Measurements from ENCODE around the gene HOXA11. TPM values are rescaled to one million over a fixed set of nuclear protein-coding genes. Genes with fewer than 3 reads are reported as not detected.

Gene HOXA11
- polyA plus RNA-seq, 3 donors, result 0.41 to 4.3 TPM; not detected in 1

DNA sequence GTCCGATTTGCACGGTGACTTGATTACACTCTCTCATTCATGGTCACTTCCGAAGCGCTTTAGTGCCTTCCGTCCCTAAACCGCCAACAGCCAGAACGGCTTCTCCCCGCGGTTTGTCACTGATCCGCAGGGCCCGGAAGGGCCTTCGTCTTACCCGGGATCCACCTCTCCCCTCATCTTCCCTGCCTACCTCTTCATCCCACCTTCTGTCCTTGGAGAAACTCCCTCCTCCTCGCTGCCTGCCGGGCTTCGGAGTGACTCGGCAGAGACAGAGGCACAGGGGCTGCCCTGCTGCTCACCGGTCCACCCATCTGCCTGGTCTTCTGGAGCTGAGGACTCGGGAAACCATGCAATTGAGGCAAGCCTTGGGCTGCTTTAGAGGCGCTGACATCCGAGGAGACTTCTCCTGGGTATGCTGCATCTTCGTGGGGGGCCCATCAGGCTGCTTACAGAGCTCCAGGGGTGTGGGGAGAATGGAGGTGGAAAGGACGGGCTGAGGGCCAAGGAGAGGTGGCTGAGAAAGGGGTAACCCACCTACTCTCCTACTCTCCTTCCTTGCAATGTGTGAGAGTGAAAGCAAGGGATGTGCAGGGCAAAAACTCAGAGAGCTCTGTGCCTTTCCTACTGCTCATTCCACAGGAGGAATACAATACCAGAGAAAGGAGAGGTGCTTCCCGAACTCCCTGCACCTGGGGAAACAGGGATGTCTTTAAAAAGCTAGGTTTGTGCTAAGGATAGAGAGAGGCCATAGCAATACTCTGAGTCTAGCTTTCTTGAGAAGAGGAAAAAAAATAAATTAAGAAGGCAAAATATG lies 1.0 kb upstream of the HOXA11 start:
- 5 to 16% (median 9%) methylated on average over 24 of the region's 24 CpGs for WGBS, 3 donors
- H3K27ac ChIP-seq (ENCODE audit: low read depth, low read length), result no peak overlapping the region

DNA sequence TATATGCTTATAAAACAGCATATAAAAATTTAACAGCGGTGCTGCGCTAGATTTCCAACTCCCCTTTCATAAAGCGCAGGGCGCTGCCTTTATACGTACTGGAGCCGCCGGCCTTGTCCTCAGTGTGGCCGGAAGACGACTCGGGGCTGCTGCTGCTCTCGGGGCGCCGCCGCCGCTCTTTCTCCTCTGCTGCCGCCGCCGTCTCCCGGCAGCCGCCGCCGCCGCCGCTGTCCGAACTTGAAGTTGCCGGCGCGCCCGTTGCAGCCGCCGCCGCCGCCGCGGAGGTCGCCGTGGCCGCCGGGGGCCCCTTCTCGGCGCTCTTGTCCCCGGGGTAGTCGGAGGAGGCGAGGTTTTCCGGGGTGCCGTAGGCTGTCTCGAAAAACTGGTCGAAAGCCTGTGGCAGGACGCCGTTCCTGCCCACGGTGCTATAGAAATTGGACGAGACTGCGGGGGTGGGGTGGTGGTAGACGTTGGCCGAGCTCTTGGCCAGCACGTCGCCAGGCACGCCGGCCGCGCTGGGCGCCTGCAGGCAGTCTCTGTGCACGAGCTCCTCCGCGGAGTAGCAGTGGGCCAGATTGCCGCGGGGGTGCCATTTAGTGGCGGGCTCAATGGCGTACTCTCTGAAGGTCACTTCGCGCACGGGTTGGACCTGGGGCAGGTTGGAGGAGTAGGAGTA lies 557 bp downstream of the HOXA11 start:
- WGBS, 3 donors, result 2 to 5% (median 3%) methylated on average over 62 to 72 of the region's 72 CpGs
- no peak overlapping the region for H3K27ac ChIP-seq (ENCODE audit: low read depth, low read length)

DNA sequence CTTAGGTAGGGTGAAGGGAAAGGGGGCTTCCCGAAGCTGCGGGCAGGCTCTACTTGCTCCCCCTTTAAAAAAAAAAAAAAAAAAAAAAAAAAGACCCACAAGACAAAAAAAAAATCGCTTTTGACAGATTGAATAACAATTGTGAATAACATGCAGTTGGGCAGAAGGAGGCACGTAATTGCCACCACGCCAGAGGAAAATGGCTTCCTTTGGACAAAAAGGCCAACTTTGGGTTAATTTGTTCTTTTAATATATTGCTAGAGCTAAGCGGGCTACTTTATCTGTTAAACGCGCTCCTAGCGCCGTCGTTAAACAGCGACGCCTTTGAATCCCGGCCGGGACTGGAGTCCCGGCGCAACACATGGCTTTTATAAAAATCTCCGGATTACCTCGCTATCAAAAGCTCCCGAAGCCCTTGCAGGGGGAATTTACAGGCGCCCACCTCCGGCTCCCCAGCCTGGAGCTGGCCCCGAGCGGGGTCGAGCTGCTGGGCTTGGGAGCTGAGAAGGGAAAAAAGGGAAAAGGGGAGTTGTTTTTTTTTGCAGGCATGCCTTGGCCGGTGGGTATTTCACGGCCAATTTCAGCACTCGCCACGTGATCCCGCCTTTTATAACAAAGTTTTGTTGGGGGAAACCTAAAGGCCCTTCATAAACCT lies 1.2 kb downstream of the HOXA11 start:
- no peak overlapping the region for H3K27ac ChIP-seq (ENCODE audit: low read depth, low read length)
- 4 to 6% (median 6%) methylated on average over 30 of the region's 30 CpGs for WGBS, 3 donors

DNA sequence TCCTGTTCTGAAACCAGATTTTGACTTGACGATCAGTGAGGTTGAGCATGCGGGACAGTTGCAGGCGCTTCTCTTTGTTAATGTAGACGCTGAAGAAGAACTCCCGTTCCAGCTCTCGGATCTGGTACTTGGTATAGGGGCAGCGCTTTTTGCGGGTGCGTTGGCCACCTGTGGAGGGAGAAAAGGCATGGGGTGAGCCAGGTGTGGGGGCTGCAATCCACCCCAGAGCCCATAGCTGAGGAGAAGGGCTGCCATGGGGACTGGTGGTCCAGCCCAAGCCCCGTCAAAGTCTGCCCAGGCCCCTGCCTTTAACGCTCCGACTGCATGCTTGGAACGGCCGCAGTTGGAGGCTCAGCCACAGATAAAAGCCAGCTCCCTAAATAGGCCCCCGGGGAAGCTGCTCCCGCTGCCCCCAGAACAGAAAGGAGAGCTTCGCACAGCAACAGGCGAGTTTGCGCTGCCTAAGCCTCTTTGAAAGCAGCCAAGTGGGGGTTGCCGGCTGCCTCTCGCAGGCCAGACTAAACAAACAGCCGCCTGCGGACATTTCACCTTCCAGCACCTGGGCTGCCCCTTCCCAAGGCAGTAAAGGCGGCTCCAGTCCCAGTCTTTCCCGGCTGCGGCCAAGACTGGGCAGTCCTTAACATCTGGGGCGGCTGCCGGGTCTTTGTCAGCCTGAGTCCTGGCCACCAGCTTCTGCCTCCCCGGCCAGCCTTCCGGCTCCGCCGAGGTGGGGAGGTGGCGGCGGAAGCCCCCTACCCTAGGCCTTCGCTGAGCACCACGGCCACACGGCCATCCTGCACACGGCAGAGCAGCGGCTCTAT lies 2.0 kb downstream of the HOXA11 start:
- H3K27ac ChIP-seq (ENCODE audit: low read depth, low read length), result no peak overlapping the region
- WGBS, 3 donors, result 8 to 16% (median 16%) methylated on average over 37 to 39 of the region's 39 CpGs

DNA sequence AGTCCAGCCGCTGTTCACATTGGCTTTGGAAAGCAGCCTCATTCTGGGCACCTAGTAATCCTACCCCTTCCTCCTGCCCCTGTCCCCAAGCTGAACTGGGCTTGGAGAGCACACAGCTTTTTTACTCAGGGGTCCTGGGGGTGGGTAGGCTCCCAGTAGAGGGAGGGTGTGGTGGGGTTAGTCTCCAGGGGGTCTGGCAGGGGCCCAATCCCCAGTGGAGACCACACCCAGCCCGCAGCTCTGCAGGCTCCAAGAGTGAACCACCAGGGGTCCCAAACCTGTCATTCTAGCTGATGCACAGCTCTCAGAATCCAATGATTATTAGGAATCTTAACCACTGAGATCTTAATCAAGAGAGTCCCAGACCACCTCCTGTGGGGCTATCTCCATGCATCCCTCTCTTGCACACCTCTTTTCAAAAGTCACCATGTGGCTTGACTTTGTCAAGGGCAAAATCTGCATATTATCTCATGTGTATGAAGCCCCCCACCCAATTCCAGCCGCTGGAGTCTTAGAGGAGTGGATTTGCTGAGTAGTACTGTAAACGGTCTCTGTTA lies 2.7 kb downstream of the HOXA11 start:
- H3K27ac ChIP-seq (ENCODE audit: low read depth, low read length), result no peak overlapping the region
- WGBS, 3 donors, result 26 to 57% (median 44%) methylated on average over 4 of the region's 4 CpGs

DNA sequence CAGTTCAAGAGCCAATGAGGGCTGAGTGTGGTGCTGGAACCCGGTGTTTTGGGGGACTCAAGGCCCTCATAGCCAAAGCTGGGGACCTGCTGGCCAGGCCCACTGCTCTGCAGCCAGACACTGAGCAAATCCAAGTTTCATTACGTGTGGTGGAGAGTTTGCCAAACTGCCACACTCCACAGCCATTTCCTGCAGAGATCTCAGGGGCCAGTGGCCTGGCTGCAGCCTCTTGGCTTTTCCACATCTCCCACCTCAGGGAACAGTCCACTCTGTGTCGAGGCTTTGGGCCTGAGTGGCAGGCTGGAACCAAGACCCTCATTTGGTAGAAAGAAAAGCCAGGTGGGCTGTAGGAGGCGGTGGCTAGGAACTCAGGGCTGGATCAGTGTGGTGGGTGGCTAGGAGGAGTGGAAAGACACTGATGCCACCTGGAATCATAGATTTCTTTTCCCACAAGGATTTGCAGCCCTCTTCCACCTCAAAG lies 3.2 kb downstream of the HOXA11 start:
- H3K27ac ChIP-seq (ENCODE audit: low read depth, low read length), result no peak overlapping the region
- WGBS, 3 donors, result 47 to 73% (median 63%) methylated on average over 4 of the region's 4 CpGs

DNA sequence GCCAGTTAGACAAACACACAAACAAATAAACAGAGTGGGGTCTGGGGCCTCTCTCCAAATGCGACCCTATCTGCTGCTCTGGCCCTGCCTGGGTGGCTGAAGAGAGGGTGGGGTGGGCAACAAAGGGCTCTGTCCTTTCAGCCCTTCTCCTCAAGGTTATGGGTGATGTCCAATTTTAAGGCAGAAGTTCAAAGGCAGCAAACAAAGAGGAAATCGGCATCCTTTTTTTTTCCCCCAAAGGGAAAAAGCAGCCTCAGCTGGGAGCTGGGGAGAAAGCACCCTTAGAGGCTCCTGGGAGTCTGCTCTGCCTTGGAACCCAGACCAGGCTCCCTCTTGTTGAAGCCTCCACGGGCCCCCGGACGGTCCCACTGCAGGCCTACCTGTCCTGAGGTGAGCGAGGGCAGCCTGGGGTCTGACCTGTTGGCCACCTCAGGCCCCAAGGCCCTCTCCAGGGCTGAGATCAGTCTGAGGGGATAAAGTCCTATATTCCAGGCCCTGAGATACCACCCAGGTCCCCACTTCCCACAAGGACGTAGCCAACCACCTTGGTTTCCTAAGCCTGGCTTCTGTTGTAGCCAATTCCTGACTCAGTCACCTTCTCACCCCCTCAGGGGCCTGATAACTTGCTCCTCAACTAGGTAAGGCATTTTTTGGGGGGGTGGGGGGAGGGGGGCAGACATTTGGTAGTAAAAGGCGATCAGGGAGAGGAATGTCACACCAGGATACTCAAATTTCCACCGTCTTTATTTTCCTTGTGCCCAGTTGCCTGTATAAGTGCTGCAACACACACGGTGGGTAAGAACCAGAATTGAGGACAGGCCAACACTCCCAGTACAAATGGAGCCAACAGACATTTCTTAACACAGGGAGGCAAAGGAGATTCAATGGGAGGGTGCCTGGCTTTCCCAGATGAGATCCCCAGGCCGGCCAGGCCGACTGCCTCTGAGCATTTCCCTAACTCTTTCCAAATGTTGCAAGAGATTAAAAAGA lies 4.3 kb downstream of the HOXA11 start:
- no peak overlapping the region for H3K27ac ChIP-seq (ENCODE audit: low read depth, low read length)
- WGBS, 3 donors, result 37 to 73% (median 72%) methylated on average over 12 of the region's 12 CpGs

DNA sequence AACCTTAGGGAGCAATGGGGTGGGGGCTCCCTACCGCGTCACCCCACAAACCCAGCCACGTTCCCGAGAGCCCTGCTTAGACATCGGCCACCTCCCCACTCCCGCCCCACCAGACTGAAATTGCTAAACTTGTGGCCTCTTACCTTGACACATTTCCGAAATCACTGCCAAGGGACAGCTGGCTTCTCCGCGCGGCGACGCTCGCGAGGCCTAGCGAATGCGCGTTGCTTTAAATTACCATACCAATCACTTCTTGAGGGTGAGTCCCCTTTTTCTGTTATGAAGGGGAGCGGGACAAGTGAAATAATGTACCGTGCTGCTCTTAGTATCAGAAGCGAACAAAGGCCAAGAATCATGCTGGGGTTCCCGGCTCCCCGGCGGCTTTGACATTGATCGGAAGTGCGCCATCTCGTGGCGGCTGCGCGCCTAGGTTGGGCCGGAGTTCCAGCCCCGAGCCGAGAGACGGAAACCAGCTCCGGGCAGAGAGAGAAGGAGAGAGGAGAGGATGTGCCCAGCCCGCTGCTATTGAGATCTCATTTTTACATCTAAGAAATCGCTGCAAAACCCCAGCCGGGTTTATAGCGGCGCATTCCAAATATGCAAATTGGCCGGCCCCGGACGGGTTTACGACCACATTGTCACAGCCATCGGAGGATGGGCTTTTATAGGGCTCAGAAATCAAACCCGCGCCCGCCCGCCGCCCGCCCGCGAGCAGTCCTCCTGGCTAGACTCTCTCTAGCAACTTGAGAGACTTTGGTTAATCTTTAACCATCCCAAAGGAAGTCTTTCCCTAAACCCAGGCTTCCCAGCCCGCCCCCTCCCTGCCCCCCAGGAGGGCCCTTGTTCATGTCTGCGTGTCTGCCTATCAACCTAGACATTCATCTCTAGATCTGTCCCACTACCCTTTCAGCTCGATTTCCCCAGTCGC lies 5.3 kb downstream of the HOXA11 start:
- no peak overlapping the region for H3K27ac ChIP-seq (ENCODE audit: low read depth, low read length)
- 6 to 17% (median 12%) methylated on average over 55 to 56 of the region's 56 CpGs for WGBS, 3 donors

DNA sequence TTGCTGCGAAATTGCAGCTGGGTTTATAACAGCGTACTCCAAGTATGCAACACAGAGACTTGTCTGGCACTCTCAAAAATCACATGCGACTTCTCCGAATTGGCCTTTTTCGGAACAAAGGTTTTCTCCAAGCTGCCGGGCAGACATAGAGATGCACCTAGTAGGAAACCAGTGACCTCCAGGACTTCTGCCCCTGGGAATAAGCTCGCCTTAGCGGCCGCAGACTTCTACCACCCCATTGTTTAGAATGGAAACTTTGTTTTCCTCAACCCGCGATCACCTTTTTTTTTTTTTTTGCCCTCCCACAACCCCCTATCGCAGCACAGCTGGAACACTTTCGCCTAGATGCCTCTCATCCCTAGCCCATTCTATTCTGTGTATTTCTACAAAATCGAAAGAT lies 6.0 kb downstream of the HOXA11 start:
- 29 to 63% (median 55%) methylated on average over 14 of the region's 14 CpGs for WGBS, 3 donors
- no peak overlapping the region for H3K27ac ChIP-seq (ENCODE audit: low read depth, low read length)

DNA sequence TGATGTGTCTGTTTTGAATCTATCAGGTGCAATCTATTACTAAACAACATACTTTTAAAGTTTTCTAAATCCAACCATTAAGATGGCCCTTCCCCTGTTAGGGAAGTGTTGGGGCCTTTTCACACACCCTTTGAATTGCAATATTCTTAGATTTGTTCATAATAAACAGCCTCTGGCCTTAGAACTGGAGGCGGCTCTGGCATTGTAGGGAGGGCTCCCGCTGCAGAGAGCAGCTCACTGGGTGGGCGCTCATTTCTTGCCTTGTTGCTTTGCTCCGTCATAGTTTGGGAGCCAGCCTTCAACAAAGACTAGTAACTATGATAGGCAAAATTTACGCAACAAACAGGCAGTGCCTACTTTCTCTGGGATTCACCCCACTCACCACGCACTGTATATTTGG lies 6.7 kb downstream of the HOXA11 start:
- WGBS, 3 donors, result 54 to 94% (median 64%) methylated on average over 6 of the region's 6 CpGs
- no peak overlapping the region for H3K27ac ChIP-seq (ENCODE audit: low read depth, low read length)

DNA sequence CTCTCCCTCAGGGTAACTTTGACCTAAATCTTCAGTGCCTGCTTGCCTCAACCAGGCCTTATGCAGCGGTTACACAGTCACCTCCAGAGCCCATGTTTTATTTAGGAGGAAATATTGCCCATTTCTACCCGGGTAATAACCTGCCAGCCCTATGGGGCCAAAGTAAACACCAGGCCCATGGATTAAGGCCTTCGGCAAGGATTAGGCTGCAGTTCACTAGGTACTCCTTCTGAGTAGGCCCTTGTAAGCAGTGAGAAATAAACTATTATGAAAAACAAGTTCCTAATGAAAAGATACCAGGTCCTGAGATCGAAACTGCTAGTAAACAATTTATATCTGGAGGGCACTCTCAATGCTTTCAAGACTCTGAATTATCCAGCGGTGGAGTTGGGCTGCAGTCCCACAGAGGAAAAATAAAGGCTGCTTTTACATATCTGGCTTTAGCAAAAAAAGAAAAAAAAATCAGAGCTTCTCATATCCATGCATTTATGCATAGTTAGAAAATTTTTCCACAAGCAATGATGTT lies 7.2 kb downstream of the HOXA11 start:
- 62 to 95% (median 67%) methylated on average over 5 of the region's 5 CpGs for WGBS, 3 donors
- H3K27ac ChIP-seq (ENCODE audit: low read depth, low read length), result no peak overlapping the region

DNA sequence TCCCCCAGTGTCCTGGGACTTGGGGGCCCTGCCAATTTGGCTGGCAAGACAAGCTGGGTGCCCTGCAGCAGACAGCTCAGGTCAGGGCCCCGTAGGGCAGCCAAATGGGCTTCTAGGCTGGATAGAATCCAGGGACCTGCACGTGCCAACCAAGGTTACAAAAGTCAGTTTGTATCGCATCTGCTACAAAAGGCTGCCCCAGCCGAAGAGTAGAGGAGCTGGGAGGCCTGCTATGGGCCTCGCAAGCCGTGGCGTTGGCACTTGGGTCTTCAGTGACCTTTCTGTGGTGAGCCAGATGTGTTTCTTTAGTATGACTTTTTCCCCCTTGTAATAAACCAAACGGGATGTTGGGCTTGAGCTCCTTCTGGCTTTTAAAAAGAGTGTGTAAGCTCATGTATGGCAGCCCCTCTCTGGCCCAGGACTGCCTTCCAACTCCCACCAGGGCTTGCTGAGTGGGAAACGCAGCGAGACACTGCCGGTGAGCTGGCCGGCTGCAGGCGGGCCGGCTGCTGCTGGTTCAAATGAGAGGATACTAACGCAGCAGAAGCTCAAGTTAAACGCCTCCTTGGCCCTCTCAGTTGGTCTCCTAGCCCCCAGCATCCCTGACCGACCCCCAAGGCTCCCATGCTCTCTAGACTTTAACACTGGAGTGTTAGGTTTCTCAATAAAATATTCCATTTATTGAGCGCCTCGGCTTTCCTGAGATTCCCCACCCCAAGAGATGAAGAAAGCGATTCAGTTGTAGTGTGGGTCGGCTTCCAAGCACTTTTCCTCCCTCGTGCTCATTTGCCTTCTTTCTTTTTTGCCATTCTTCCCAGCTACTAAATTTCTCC lies 7.9 kb downstream of the HOXA11 start:
- 47 to 88% (median 60%) methylated on average over 22 of the region's 22 CpGs for WGBS, 3 donors
- no peak overlapping the region for H3K27ac ChIP-seq (ENCODE audit: low read depth, low read length)

DNA sequence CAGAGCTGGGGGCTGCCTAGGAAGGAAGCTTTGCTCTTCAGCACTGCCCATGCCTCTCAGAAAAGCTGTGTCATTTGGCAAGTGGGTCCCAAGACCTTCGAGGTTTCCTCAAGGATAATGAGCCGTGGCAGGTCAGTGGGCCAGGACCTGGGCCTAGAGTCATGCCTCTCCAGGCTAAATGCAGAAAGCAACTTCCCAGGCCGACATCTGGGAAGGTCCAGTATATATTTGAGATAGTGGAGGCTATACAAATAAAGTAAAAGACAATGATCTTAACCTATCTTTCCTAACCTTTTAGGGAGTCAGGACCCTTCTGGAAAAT lies 8.5 kb downstream of the HOXA11 start:
- 65 to 72% (median 67%) methylated on average over 3 of the region's 3 CpGs for WGBS, 3 donors
- no peak overlapping the region for H3K27ac ChIP-seq (ENCODE audit: low read depth, low read length)

DNA sequence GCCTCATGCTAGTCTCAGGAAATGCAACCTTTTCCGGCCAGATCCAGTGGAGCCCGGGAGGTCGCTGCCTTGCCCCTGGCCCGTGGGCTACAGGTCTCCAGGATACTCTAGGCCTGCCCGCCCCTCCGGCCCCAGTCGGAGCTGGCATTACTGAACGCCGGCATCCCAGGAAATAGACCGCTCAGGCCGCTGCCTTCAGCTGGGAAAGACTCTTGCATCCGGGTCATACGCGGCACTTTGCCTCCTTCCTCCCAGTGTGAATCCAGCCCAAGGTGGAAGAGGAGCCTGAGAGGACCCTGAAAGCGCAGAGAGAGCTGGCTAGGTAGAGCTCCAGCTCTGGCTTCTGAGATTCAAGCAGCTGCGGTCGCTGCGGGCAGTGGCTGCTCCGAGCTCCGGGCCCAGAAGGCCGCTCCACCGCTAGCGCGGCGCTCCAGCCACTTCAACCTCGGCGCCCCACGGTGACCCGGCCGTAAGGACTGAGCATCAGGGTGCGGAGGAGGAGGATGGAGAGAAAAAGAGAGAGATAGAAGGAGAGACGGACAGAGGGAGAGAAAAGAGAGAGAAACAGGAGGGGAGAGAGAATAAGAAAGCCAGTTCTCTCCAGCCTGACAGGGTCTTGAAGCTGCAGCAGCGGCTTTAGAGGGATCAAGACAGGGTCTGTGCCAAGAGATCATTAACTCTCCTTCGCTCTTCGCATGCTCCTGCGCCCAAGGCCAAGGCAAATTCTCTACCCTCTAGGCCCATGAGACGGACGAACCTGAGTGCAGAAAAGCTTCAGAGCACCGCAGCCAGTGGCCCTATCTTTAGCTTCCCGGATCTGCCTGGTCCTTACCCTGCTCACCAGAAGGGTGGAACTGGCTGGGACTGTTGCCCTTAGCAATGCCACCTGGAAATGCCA lies 9.2 kb downstream of the HOXA11 start:
- H3K27ac ChIP-seq (ENCODE audit: low read depth, low read length), result no peak overlapping the region
- 25 to 75% (median 57%) methylated on average over 40 of the region's 40 CpGs for WGBS, 3 donors
